Ovary (tissue), 9 donors: Measurements from ENCODE around the gene MOB3B. TPM values are rescaled to one million over a fixed set of nuclear protein-coding genes. Genes with fewer than 3 reads are reported as not detected.

Source experiments
- DNase-seq, 5 donors: peaks; one replicate each; pipeline ENCODE4 v3.0.0-alpha.2; 2019 to 2020
- H3K27ac ChIP-seq, 2 donors: fragments of 200-600 bp; one replicate each; pipeline versions ENCODE4 v1.5.1 to v1.8.0; 2019 to 2022
- H3K27me3 ChIP-seq: fragments of 200-600 bp; one replicate; pipeline ENCODE4 v1.8.0; 2022
- H3K36me3 ChIP-seq: fragments of 200-600 bp; sonication (generic); one replicate; pipeline ENCODE4 v1.5.1; 2019
- H3K4me1 ChIP-seq: one replicate; pipeline ENCODE4 v1.8.1; 2013; ENCODE audit warnings: mild to moderate bottlenecking, moderate library complexity; ENCODE audit not compliant: insufficient read depth
- H3K4me3 ChIP-seq: fragments of 200-600 bp; sonication (generic); one replicate; pipeline ENCODE4 v1.5.1; 2017
- H3K9me3 ChIP-seq, 2 donors: fragments of 200-600 bp in 1 of 2; sonication (generic) in 1 of 2; one replicate each; pipeline versions ENCODE4 v1.5.1 to v1.8.1; 2013 to 2019; ENCODE audit warnings: mild to moderate bottlenecking in 1 of 2, moderate library complexity in 1 of 2
- CTCF ChIP-seq, 3 donors: fragments of 450-650 bp in 2 of 3; fragments of 200-600 bp in 1 of 3; IDR thresholded peaks; one replicate each; pipeline versions ENCODE4 v1.5.1 to v1.8.0; 2016 to 2022; ENCODE audit warnings: antibody characterized with exemption in 3 of 3, mild to moderate bottlenecking in 1 of 3
- EP300 ChIP-seq: sonication (generic); formaldehyde crosslinking; IDR thresholded peaks from one replicate; pipeline ENCODE4 v1.6.1; 2017; ENCODE audit warnings: antibody characterized with exemption
- POLR2A ChIP-seq: fragments of 450-650 bp; IDR thresholded peaks from one replicate; pipeline ENCODE4 v1.6.1; 2017; ENCODE audit warnings: antibody characterized with exemption, mild to moderate bottlenecking, moderate library complexity
- WGBS, 3 donors: extraction: QIAGEN DNeasy Blood & Tissue Kit in 1 of 3; methylation state at CpG; one replicate each; pipeline versions ENCODE4 v1.1.5 to v1.1.7; 2013 to 2017; 5-methylcytosine and 5-hydroxymethylcytosine counted together
- intact Hi-C, 4 donors: fragments of 100-400 bp; cut with DNase I; formaldehyde crosslinking; loops; one replicate each; pipeline versions ENCODE4 v1.11.0 to v1.15.1; 2022 to 2023
- polyA plus RNA-seq, 2 donors: library from polyadenylated mRNA; stranded (reverse); fragments of 200-250 nt in 1 of 2; fragments of 350-450 nt in 1 of 2; fragmentation: Illumina TruSeq in 1 of 2; extraction: RNeasy Lipid Tissue Mini Kit (QIAGEN cat#74804) in 1 of 2; gene quantifications; one replicate each; pipeline ENCODE4 v1.2.3, GENCODE V29; 2013 to 2014
- total RNA-seq, 7 donors: library from RNA; depleted of rRNA in 2 of 7; stranded (reverse); fragments of >200 nt in 2 of 7; fragmentation: NEBNext Ultra II Directional in 3 of 7; extraction: Animal tissue kit (Norgen Biotek cat#: 25700) in 3 of 7; gene quantifications; one replicate each; pipeline versions ENCODE4 v1.1.0 to v1.2.4, GENCODE V29; 2016 to 2023
- donor health status: DM: no; HTN: no; CAD: no; lungs with moderate emphysema.
- donor health status: DM: no; HTN: no; CAD: no.
- donor health status: Bipolar disorder and iron deficiency.
- donor health status: DM: yes; HTN: yes; CAD: no.
- donor health status: DM: no; HTN: no; CAD: no.
- donor health status: DM: yes; HTN: yes; CAD: no.

Gene MOB3B
- total and polyA plus RNA-seq, 9 donors = 16.3 to 68.2 (median 28.1) TPM

GRCh38 chr9:27337833-27338526 lies 191.6 kb downstream of the MOB3B start:
- 21 to 36% (median 26%) methylated on average over 5 of the region's 5 CpGs for WGBS, 3 donors

GRCh38 chr9:27337236-27337635 lies 192.4 kb downstream of the MOB3B start:
- TF ChIP-seq POLR2A (no peak), CTCF (IDR thresholded peaks at IDR 0.05) (no peak), EP300 (no peak)
- no peaks in the 10 kb centered on the region for H3K9me3 ChIP-seq
- no peak for DNase-seq
- intact Hi-C loops = loop anchor here in 3 of 4 donors (5.0 kb wide), 2 partner anchors 190 to 200 kb away; partner anchors contain the start of gene MOB3B (in 2 of the 3)
- H3K4me3 ChIP-seq = no peak overlapping the region
- peak overlapping the region; percentile 57 to 72 for H3K27ac ChIP-seq
- 57 to 69% (median 63%) methylated on average over 3 of the region's 3 CpGs for WGBS, 3 donors
- no peaks in the 10 kb centered on the region for H3K27me3 ChIP-seq
- peaks cover 37% of the 10 kb centered on the region for H3K4me1 ChIP-seq
- H3K36me3 ChIP-seq = no peaks in the 10 kb centered on the region

More at GRCh38 chr9:27337833-27338526, 191.6 kb downstream of the MOB3B start:
- peak overlapping the region; percentile 57 to 72 for H3K27ac ChIP-seq
- H3K36me3 ChIP-seq = no peaks in the 10 kb centered on the region
- H3K27me3 ChIP-seq = no peaks in the 10 kb centered on the region
- no peak for DNase-seq
- intact Hi-C loops = loop anchor here (2.0 to 5.0 kb wide), 4 partner anchors 99 to 199 kb away; partner anchors contain the start of gene MOB3B (in 3 of the 4)
- TF ChIP-seq POLR2A (no peak), EP300 (no peak), CTCF (IDR thresholded peaks at IDR 0.05) (no peak)
- no peak overlapping the region for H3K4me3 ChIP-seq
- H3K9me3 ChIP-seq = no peaks in the 10 kb centered on the region
- peaks cover 37% of the 10 kb centered on the region for H3K4me1 ChIP-seq

GRCh38 chr9:27336829-27337228 lies 192.8 kb downstream of the MOB3B start:
- 84 to 90% (median 84%) methylated on average over 10 of the region's 10 CpGs for WGBS, 3 donors
- Histone ChIP-seq H3K36me3 (no peaks in the 10 kb centered on the region), H3K27ac (peak overlapping the region; percentile 57 to 72), H3K9me3 (no peaks in the 10 kb centered on the region), H3K27me3 (no peaks in the 10 kb centered on the region), H3K4me1 (peaks cover 37% of the 10 kb centered on the region), H3K4me3 (no peak overlapping the region)
- TF ChIP-seq EP300 = no peak
- TF ChIP-seq POLR2A = no peak
- no peak for TF ChIP-seq CTCF (IDR thresholded peaks at IDR 0.05)
- no peak for DNase-seq
- intact Hi-C loops = loop anchor here in 3 of 4 donors (5.0 kb wide), 2 partner anchors 190 to 200 kb away; partner anchors contain the start of gene MOB3B (in 2 of the 3)

- Histone ChIP-seq H3K4me1 (peaks cover 36% of the 10 kb centered on the region), H3K36me3 (no peaks in the 10 kb centered on the region), H3K27ac (peak overlapping the region in 1 of 2 donors; percentile 72), H3K9me3 (no peaks in the 10 kb centered on the region), H3K27me3 (no peaks in the 10 kb centered on the region), H3K4me3 (no peak overlapping the region)
- 82 to 83% (median 83%) methylated on average over 1 of the region's 1 CpG for WGBS, 3 donors
- TF ChIP-seq CTCF (IDR thresholded peaks at IDR 0.05) (no peak), EP300 (no peak), POLR2A (no peak)
- intact Hi-C loops = loop anchor here in 3 of 4 donors (5.0 kb wide), 2 partner anchors 191 to 201 kb away; partner anchors contain the start of gene MOB3B (in 2 of the 3)
- no peak for DNase-seq
Observed at GRCh38 chr9:27336126-27336525, 193.5 kb downstream of the MOB3B start.
